ENCODE results near the gene COG5.
"Not testable (repeated sequence)": the region's sequence is repeated elsewhere in the genome, so short reads cannot be mapped to it uniquely, and the experiment has no call there.

COG5 gene

DNA sequence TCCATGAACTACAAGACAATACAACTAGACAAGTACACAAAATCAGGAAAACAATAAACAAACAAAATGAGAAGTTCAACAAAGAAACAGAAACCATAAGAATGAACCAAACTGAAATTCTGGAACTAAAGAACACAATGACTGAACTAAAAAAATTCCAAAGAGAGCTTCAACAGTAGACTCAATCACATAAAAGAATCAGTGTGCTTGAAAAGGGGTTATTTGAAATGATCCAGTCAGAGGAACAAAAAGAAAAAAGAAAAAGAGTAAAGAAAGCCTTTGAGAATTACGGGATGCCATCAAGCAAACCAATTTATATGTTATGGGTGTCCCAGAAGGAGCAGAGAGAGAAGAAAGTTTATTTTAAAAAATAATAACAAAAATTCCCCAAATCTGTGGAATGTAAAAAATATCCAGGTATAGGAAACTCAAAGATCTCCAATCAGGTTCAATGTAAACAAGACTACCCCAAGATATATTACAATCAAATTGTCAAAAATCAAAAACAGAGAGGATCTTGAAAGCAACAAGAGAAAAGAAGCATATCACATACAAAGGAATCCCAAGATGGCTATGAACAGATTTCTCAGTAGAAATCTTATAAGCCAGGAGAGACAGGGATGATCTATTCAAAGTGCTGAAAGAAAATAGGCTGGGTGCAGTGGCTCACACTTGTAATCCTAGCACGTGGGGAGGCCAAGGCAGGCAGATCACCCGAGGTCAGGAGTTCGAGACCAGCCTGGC, 18.7 kb downstream of the COG5 start:
- Histone ChIP-seq H3K27me3 (ENCODE audit: insufficient read depth, low read depth, severe bottlenecking) (no peaks in the 10 kb centered on the region), H3K27ac (no peak overlapping the region), H3K4me3 (ENCODE audit: low read depth, low read length) (no peak overlapping the region), H3K36me3 (peaks cover 8% of the 10 kb centered on the region), H3K9me3 (ENCODE audit: severe bottlenecking) (no peaks in the 10 kb centered on the region)
- DNase-seq: no peak
- TF ChIP-seq, protein P1, sequence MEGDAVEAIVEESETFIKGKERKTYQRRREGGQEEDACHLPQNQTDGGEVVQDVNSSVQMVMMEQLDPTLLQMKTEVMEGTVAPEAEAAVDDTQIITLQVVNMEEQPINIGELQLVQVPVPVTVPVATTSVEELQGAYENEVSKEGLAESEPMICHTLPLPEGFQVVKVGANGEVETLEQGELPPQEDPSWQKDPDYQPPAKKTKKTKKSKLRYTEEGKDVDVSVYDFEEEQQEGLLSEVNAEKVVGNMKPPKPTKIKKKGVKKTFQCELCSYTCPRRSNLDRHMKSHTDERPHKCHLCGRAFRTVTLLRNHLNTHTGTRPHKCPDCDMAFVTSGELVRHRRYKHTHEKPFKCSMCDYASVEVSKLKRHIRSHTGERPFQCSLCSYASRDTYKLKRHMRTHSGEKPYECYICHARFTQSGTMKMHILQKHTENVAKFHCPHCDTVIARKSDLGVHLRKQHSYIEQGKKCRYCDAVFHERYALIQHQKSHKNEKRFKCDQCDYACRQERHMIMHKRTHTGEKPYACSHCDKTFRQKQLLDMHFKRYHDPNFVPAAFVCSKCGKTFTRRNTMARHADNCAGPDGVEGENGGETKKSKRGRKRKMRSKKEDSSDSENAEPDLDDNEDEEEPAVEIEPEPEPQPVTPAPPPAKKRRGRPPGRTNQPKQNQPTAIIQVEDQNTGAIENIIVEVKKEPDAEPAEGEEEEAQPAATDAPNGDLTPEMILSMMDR (IDR thresholded peaks at IDR 0.05; ENCODE audit: low read depth, low read length): no peak

DNA sequence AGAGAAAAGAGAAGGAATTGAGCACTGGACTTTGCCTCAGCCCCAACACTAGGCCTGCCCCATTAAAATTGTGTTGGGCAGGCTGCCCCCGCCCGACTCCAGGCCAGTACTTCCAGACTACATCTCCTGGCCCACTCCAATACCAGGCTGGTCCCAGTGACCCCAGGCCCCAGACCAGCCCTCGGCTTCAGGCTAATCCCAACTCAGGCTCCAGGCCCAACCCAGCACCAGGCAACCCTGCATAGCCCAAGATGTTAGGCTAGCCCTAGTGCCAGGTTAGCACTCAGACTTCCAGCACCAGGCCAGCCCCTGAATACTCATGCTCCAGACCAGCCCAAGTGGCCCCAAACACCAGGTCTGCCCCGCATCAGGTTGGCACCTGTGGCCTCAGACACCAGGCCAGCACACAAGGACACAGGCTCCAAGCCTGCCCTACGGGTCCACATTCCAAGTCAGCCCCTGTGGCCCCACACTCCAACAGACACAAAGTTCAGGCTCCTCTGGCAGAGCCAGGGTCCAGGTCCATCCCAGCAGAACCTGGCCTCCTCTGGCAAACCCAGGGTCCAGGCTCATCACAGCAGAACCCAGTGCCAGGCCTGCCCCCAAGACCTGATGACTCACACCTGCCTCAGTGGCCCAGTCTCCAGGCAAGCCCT, 20.3 kb downstream of the COG5 start:
- TF ChIP-seq, protein P1 (IDR thresholded peaks at IDR 0.05; ENCODE audit: low read depth, low read length): no peak
- Histone ChIP-seq H3K36me3 (peaks cover 8% of the 10 kb centered on the region), H3K4me3 (ENCODE audit: low read depth, low read length) (no peak overlapping the region), H3K27ac (no peak overlapping the region), H3K9me3 (ENCODE audit: severe bottlenecking) (no peaks in the 10 kb centered on the region), H3K27me3 (ENCODE audit: insufficient read depth, low read depth, severe bottlenecking) (no peaks in the 10 kb centered on the region)
- DNase-seq: no peak

DNA sequence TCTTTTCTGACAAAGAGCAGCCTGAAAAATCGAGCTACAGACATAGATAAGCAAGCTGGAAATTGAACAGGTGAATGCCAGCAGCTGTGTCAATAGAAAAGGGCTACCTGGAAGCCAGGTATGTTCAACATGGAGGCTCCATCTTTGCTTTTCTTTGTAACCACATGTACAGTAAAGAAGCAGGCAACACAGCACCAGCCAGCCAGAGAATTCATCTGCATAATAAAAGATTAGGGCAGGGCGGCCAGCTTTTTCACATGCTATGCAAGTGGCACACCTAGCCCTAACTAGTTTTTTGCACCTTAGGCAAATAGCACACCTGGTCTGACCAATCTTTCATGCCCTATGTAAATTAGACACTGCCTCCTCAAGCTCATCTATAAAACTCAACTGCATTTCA, 25.7 kb downstream of the COG5 start:
- no peak for DNase-seq
- H3K36me3 ChIP-seq: no peaks in the 10 kb centered on the region
- H3K27me3 ChIP-seq (ENCODE audit: insufficient read depth, low read depth, severe bottlenecking): no peaks in the 10 kb centered on the region
- H3K9me3 ChIP-seq (ENCODE audit: severe bottlenecking): no peaks in the 10 kb centered on the region
- H3K4me3 ChIP-seq (ENCODE audit: low read depth, low read length): no peak overlapping the region
- H3K27ac ChIP-seq: no peak overlapping the region
- TF ChIP-seq, protein P1 (IDR thresholded peaks at IDR 0.05; ENCODE audit: low read depth, low read length): no peak

DNA sequence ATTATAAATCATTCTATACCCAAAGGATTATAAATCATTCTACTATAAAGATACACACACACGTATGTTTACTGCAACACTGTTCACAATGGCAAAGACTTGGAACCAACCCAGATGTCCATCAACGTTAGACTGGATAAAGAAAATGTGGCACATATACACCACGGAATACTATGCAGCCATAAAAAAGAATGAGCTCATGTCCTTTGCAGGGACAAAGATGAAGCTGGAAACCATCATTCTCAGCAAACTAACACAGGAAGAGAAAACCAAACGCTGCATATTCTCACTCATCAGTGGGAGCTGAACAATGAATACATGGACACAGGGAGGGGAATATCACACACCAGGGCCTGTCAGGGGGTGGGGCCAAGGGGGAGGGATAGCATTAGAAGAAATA, 26.5 kb downstream of the COG5 start:
- H3K9me3 ChIP-seq (ENCODE audit: severe bottlenecking); H3K4me3 ChIP-seq (ENCODE audit: low read depth, low read length); H3K27ac ChIP-seq; H3K36me3 ChIP-seq; DNase-seq; H3K27me3 ChIP-seq (ENCODE audit: insufficient read depth, low read depth, severe bottlenecking): not testable (repeated sequence)

DNA sequence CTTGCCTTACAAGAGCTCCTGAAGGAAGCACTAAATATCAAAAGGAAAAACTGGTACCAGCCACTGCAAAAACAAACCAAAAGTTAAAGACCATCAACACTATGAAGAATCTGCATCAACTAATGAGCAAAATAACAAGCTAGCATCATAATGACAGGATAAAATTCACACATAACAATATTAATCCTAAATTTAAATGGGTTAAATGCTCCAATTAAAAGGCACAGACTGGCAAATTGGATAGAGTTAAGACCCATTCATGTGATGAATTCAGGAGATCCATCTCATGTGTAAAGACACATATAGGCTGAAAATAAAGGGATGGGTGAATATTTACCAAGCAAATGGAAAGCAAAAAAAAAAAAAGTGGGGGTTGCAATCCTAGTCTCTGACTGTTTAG, 29.6 kb downstream of the COG5 start:
- no peaks in the 10 kb centered on the region for H3K36me3 ChIP-seq
- no peaks in the 10 kb centered on the region for H3K27me3 ChIP-seq (ENCODE audit: insufficient read depth, low read depth, severe bottlenecking)
- H3K4me3 ChIP-seq (ENCODE audit: low read depth, low read length): no peak overlapping the region
- no peak overlapping the region for H3K27ac ChIP-seq
- TF ChIP-seq, protein P1 (IDR thresholded peaks at IDR 0.05; ENCODE audit: low read depth, low read length): no peak
- no peaks in the 10 kb centered on the region for H3K9me3 ChIP-seq (ENCODE audit: severe bottlenecking)
- no peak for DNase-seq

DNA sequence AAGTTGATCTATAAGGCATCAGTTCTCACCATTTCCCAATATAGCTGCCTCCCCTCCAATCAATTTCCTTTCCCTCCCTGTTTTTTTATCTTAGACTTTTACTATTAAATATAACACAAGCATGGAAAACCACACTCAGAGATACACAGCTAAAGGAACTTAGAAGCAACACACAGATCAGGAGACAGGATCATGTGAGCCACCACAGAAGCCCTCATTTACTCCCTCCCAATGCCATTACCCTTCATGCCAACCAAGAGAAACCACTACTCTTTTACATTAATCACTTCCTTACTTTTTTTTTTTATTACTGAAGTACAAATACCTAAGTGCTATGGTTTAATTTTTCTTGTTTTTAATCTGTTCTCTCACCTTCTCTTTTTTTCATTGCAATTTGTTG, 33.0 kb downstream of the COG5 start:
- Histone ChIP-seq H3K9me3 (ENCODE audit: severe bottlenecking) (no peaks in the 10 kb centered on the region), H3K27ac (no peak overlapping the region), H3K36me3 (peaks cover 6% of the 10 kb centered on the region; the same call in 1 of the 2 replicates), H3K27me3 (ENCODE audit: insufficient read depth, low read depth, severe bottlenecking) (no peaks in the 10 kb centered on the region), H3K4me3 (ENCODE audit: low read depth, low read length) (no peak overlapping the region)
- TF ChIP-seq, protein P1 (IDR thresholded peaks at IDR 0.05; ENCODE audit: low read depth, low read length): no peak
- no peak for DNase-seq

All from WERI-Rb-1 (cell line).